ENCODE measurements around the gene ELK3. TPM values are rescaled to one million over a fixed set of nuclear protein-coding genes. Genes with fewer than 3 reads are reported as not detected.

The ELK3 gene
- total and polyA plus RNA-seq, 4 donors, result 9.1 to 68.5 (median 40.3) TPM

GRCh38 chr12:96224219-96224615, 30.0 kb downstream of the ELK3 start:
- ATAC-seq (ENCODE audit: insufficient read depth, low FRiP score), result no peak
- Histone ChIP-seq H3K27ac (ENCODE audit: low read depth in 1 of 2, low read length in 1 of 2) (no peak overlapping the region), H3K4me3 (no peak overlapping the region), H3K9me3 (ENCODE audit: control insufficient read depth in 4 of 4, insufficient read depth in 3 of 4, low read length in 3 of 4) (no peaks in the 10 kb centered on the region), H3K36me3 (ENCODE audit: control insufficient read depth in 4 of 4, insufficient read depth in 4 of 4, low read length in 4 of 4) (peaks cover 6 to 10% (median 8%) of the 10 kb centered on the region in 4 donors), H3K4me1 (ENCODE audit: control insufficient read depth in 5 of 5, insufficient read depth in 5 of 5, low read length in 5 of 5) (peaks cover 9 to 17% (median 11%) of the 10 kb centered on the region in 5 donors), H3K9ac (ENCODE audit: insufficient read depth in 1 of 2, low read length in 2 of 2) (peak overlapping the region in 1 of 2 donors; percentile 23), H3K27me3 (ENCODE audit: control insufficient read depth in 3 of 3, insufficient read depth in 3 of 3, low read length in 2 of 3) (no peaks in the 10 kb centered on the region)
- WGBS, 2 donors, result 75 to 82% methylated on average over 8 of the region's 8 CpGs
- TF ChIP-seq, protein P1, sequence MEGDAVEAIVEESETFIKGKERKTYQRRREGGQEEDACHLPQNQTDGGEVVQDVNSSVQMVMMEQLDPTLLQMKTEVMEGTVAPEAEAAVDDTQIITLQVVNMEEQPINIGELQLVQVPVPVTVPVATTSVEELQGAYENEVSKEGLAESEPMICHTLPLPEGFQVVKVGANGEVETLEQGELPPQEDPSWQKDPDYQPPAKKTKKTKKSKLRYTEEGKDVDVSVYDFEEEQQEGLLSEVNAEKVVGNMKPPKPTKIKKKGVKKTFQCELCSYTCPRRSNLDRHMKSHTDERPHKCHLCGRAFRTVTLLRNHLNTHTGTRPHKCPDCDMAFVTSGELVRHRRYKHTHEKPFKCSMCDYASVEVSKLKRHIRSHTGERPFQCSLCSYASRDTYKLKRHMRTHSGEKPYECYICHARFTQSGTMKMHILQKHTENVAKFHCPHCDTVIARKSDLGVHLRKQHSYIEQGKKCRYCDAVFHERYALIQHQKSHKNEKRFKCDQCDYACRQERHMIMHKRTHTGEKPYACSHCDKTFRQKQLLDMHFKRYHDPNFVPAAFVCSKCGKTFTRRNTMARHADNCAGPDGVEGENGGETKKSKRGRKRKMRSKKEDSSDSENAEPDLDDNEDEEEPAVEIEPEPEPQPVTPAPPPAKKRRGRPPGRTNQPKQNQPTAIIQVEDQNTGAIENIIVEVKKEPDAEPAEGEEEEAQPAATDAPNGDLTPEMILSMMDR (IDR thresholded peaks at IDR 0.05; ENCODE audit: control extremely low read depth, extremely low read depth), result no peak
- DNase-seq, result no peak

DNA sequence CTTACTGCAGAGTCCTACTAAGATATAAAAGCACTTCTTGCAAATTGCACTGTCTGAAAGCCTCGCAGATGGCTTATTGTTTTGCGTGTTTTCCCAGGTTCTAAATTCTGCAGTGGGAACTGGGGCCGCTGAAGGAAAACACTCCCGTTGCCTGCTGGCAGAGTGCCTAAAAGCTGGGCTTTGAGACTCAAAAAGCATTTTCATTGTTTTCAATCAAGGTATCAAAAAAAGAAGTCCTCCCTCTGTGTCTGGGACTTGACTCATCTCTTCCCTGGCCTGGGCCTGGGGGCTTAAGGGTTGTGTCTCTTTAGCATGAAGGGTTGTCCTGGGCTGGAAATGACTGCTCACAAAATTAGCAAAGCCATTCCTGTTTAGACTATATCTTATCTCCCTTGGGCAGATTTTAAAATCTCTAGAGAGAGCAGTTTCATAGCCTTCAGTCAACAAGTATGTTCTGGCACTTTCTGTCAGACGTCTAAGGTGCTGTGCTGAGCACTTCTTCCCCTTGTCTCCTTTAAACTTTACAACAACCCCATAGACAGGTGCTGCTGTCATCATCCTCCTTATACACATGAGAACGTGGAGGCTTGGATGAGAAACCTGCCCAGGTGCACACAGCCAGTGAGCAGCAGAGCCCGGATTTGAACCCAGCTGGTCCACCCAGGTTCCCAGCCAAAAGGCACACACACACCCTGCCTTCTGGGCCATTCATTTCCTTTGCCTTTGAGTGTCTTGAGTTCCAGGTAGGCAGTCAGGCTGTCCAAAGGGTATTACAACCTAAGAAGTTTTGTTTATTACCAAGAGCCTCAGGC, 31.1 kb downstream of the ELK3 start:
- ATAC-seq (ENCODE audit: insufficient read depth, low FRiP score) (no peak), DNase-seq (peak in 1 of 3 donors; percentile 63)
- 60 to 62% methylated on average over 7 of the region's 7 CpGs for WGBS, 2 donors
- H3K4me1 ChIP-seq (ENCODE audit: control insufficient read depth in 5 of 5, insufficient read depth in 5 of 5, low read length in 5 of 5), result peaks cover 5 to 17% (median 11%) of the 10 kb centered on the region in 5 donors
- no peak overlapping the region for H3K27ac ChIP-seq (ENCODE audit: low read depth in 1 of 2, low read length in 1 of 2)
- H3K36me3 ChIP-seq (ENCODE audit: control insufficient read depth in 4 of 4, insufficient read depth in 4 of 4, low read length in 4 of 4), result peaks cover 6 to 11% (median 9%) of the 10 kb centered on the region in 4 donors
- no peak overlapping the region for H3K4me3 ChIP-seq
- TF ChIP-seq, protein P1 (IDR thresholded peaks at IDR 0.05; ENCODE audit: control extremely low read depth, extremely low read depth), result no peak
- H3K27me3 ChIP-seq (ENCODE audit: control insufficient read depth in 3 of 3, insufficient read depth in 3 of 3, low read length in 2 of 3), result no peaks in the 10 kb centered on the region
- H3K9ac ChIP-seq (ENCODE audit: insufficient read depth in 1 of 2, low read length in 2 of 2), result no peak overlapping the region
- no peaks in the 10 kb centered on the region for H3K9me3 ChIP-seq (ENCODE audit: control insufficient read depth in 4 of 4, insufficient read depth in 3 of 4, low read length in 3 of 4)

DNA sequence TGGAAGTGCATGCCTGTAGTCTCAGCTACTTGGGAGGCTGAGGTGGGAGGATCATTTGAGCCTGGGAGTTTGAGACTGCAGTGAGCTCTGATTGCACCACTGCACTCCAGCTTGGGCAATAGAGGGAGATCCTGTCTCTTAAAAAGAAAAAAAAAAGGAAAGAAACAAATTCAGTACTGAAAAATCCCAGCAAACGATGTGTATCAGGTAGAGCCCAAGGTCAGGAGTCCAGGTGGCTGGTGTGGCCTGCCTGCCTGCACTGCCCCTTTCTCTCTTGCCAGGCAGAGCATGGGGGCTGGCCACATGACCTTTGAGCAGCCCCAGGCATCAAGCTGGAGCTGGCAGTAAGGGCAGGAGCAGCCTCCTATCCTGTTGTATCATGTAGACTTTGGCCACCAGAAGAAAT, 31.8 kb downstream of the ELK3 start:
- H3K27ac ChIP-seq (ENCODE audit: low read depth in 1 of 2, low read length in 1 of 2), result no peak overlapping the region
- DNase-seq, result no peak
- no peak overlapping the region for H3K9ac ChIP-seq (ENCODE audit: insufficient read depth in 1 of 2, low read length in 2 of 2)
- no peak overlapping the region for H3K4me3 ChIP-seq
- peaks cover 1 to 17% (median 10%) of the 10 kb centered on the region in 5 donors for H3K4me1 ChIP-seq (ENCODE audit: control insufficient read depth in 5 of 5, insufficient read depth in 5 of 5, low read length in 5 of 5)
- no peaks in the 10 kb centered on the region for H3K27me3 ChIP-seq (ENCODE audit: control insufficient read depth in 3 of 3, insufficient read depth in 3 of 3, low read length in 2 of 3)
- H3K36me3 ChIP-seq (ENCODE audit: control insufficient read depth in 4 of 4, insufficient read depth in 4 of 4, low read length in 4 of 4), result peaks cover 6 to 12% (median 9%) of the 10 kb centered on the region in 4 donors
- no peak for ATAC-seq (ENCODE audit: insufficient read depth, low FRiP score)
- WGBS, 2 donors, result 50 to 81% methylated on average over 1 of the region's 1 CpG
- no peaks in the 10 kb centered on the region for H3K9me3 ChIP-seq (ENCODE audit: control insufficient read depth in 4 of 4, insufficient read depth in 3 of 4, low read length in 3 of 4)
- TF ChIP-seq, protein P1 (IDR thresholded peaks at IDR 0.05; ENCODE audit: control extremely low read depth, extremely low read depth), result no peak
